ENCODE results near the gene CLEC9A. TPM values are rescaled to one million over a fixed set of nuclear protein-coding genes. Genes with fewer than 3 reads are reported as not detected.

Gene CLEC9A
- total and polyA plus RNA-seq, 10 donors = 0.28 to 3.7 (median 1.1) TPM; not detected in 1

GRCh38 chr12:10073261-10073660 is 42.8 kb downstream of the CLEC9A start:
- 92 to 97% (median 96%) methylated on average over 5 of the region's 5 CpGs for WGBS, 5 donors
- H3K4me3 ChIP-seq = no peak overlapping the region
- DNase-seq = no peak
- TF ChIP-seq, protein P1, sequence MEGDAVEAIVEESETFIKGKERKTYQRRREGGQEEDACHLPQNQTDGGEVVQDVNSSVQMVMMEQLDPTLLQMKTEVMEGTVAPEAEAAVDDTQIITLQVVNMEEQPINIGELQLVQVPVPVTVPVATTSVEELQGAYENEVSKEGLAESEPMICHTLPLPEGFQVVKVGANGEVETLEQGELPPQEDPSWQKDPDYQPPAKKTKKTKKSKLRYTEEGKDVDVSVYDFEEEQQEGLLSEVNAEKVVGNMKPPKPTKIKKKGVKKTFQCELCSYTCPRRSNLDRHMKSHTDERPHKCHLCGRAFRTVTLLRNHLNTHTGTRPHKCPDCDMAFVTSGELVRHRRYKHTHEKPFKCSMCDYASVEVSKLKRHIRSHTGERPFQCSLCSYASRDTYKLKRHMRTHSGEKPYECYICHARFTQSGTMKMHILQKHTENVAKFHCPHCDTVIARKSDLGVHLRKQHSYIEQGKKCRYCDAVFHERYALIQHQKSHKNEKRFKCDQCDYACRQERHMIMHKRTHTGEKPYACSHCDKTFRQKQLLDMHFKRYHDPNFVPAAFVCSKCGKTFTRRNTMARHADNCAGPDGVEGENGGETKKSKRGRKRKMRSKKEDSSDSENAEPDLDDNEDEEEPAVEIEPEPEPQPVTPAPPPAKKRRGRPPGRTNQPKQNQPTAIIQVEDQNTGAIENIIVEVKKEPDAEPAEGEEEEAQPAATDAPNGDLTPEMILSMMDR (IDR thresholded peaks at IDR 0.05 in 8 of 11, conservative IDR thresholded peaks at IDR 0.05 in 3 of 11) = no peak
- no peak for TF ChIP-seq POLR2AphosphoS5 (IDR thresholded peaks at IDR 0.05)
- TF ChIP-seq POLR2A (IDR thresholded peaks at IDR 0.05) = no peak
- peaks cover 0 to 18% (median 0%) of the 10 kb centered on the region in 6 donors for H3K36me3 ChIP-seq
- H3K27ac ChIP-seq = no peak overlapping the region
- H3K27me3 ChIP-seq (replicated peaks in 1 of 7) = no peaks in the 10 kb centered on the region
- intact Hi-C loops (cut with DNase I; ENCODE audit: low total_unique reads) = no loop called here
- peaks cover 6 to 26% (median 16%) of the 10 kb centered on the region in 6 donors for H3K4me1 ChIP-seq
- no peaks in the 10 kb centered on the region for H3K9me3 ChIP-seq

DNA sequence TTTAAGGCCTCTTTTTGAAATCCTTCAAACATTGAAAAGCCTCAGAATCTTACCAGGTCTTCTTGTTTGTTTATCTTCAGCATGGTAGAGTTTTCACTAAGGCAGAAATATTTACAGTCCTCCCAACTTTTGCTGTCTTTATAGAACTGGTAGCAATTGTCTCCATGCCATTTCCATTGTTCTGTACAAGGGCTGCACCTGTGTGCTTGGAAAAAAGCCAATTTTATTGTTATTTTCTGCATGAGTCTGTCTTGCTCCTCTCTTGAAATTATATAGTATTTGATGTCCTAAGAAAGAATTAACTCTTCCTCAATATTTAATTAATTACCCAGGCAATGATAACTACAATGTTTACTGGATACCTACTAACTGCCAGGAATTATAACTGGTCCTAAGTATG is 45.0 kb downstream of the CLEC9A start:
- H3K4me1 ChIP-seq = peaks cover 0 to 11% (median 0%) of the 10 kb centered on the region in 6 donors
- DNase-seq = no peak
- H3K27ac ChIP-seq = no peak overlapping the region
- intact Hi-C loops (cut with DNase I; ENCODE audit: low total_unique reads) = no loop called here
- H3K4me3 ChIP-seq = no peak overlapping the region
- H3K9me3 ChIP-seq = no peaks in the 10 kb centered on the region
- peaks cover 0 to 27% (median 0%) of the 10 kb centered on the region in 6 donors for H3K36me3 ChIP-seq
- TF ChIP-seq, protein P1 (IDR thresholded peaks at IDR 0.05 in 8 of 11, conservative IDR thresholded peaks at IDR 0.05 in 3 of 11) = no peak
- TF ChIP-seq POLR2AphosphoS5 (IDR thresholded peaks at IDR 0.05) (no peak), POLR2A (IDR thresholded peaks at IDR 0.05) (no peak)
- no peaks in the 10 kb centered on the region for H3K27me3 ChIP-seq (replicated peaks in 1 of 7)

DNA sequence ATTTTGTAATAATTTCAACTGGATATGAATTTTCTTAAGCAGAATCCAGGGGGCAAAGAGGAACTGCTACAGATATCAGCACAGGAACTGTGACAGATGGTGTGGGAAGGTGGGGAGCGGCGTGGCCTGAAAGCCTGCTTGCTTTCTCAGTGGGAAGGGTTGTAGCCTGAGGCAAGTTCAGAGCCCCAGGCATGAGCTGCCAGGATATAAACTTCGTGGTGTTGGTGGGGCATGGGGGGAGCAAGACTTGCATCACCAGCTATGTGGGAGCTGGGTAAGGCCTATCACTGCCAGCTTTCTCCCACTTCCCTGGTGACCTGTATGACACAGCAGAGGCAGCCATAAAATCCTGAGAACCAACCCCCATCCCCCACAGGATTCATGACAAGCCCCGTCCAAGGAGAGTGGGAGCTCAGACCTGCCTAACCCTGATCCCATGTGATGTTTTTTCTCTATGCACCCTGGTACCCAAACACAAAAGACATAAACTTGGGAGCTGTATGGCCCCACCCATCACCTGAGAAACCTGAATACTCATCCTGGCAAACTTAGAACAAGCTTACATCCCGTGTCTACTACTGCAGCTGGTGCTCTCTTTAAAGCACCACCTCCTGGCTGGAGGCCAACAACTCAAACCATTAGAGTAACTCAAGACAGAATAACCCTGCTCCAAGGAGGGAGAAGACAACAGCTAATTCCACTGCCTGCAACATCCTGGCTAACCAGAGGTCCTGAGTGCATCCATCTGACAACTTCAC is 51.8 kb downstream of the CLEC9A start:
- intact Hi-C loops (cut with DNase I; ENCODE audit: low total_unique reads) = no loop called here
- 43 to 63% (median 54%) methylated on average over 5 of the region's 5 CpGs for WGBS, 5 donors
- TF ChIP-seq POLR2AphosphoS5 (IDR thresholded peaks at IDR 0.05) = no peak
- TF ChIP-seq, protein P1 (IDR thresholded peaks at IDR 0.05 in 8 of 11, conservative IDR thresholded peaks at IDR 0.05 in 3 of 11) = no peak
- TF ChIP-seq POLR2A (IDR thresholded peaks at IDR 0.05) = no peak
- Histone ChIP-seq H3K27ac (no peak overlapping the region), H3K4me1 (peaks cover 0 to 15% (median 0%) of the 10 kb centered on the region in 6 donors), H3K9me3 (peaks cover 0 to 22% (median 16%) of the 10 kb centered on the region in 8 donors), H3K4me3 (no peak overlapping the region), H3K36me3 (peaks cover 0 to 10% (median 0%) of the 10 kb centered on the region in 6 donors), H3K27me3 (replicated peaks in 1 of 7) (peaks cover 0 to 6% (median 0%) of the 10 kb centered on the region in 7 donors)
- no peak for DNase-seq

DNA sequence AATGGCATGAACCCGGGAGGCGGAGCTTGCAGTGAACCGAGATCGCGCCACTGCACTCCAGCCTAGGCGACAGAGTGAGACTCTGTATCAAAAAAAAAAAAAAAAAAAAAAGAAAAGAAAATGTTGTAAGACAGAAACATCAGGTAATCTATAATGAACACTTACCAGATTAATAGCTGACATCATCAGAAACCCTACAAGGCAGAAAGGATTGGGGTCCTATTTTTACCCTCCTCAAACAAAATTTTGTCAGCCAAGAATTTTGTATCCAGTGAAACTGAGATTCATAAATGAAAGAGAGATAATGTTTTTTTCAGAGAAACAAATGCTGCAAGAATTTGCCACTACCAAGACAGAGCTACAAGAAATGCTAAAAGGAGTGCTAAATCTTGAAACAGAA is 54.3 kb downstream of the CLEC9A start:
- peaks cover 0 to 29% (median 5%) of the 10 kb centered on the region in 6 donors for H3K4me1 ChIP-seq
- no peak overlapping the region for H3K4me3 ChIP-seq
- peaks cover 0 to 22% (median 16%) of the 10 kb centered on the region in 8 donors for H3K9me3 ChIP-seq
- intact Hi-C loops (cut with DNase I; ENCODE audit: low total_unique reads) = no loop called here
- 80 to 95% (median 90%) methylated on average over 5 to 6 of the region's 6 CpGs for WGBS, 5 donors
- no peak overlapping the region for H3K27ac ChIP-seq
- no peak for DNase-seq
- peaks cover 0 to 6% (median 0%) of the 10 kb centered on the region in 7 donors for H3K27me3 ChIP-seq (replicated peaks in 1 of 7)
- peaks cover 0 to 4% (median 0%) of the 10 kb centered on the region in 6 donors for H3K36me3 ChIP-seq
- TF ChIP-seq POLR2AphosphoS5 (IDR thresholded peaks at IDR 0.05) (no peak), POLR2A (IDR thresholded peaks at IDR 0.05) (no peak)
- TF ChIP-seq, protein P1 (IDR thresholded peaks at IDR 0.05 in 8 of 11, conservative IDR thresholded peaks at IDR 0.05 in 3 of 11) = no peak
